Parathyroid adenoma (tissue), 2 donors: ENCODE measurements around the gene CLIP2.

Source experiments
- H2AFZ ChIP-seq: fragments of 300-600 bp; sonication (generic); one replicate; pipeline ENCODE4 v1.7.0; 2017; ENCODE audit warnings: antibody characterized with exemption, mild to moderate bottlenecking
- H3K27ac ChIP-seq: fragments of 300-600 bp; sonication (generic); one replicate; pipeline ENCODE4 v1.7.0; 2017
- H3K27me3 ChIP-seq: fragments of 300-600 bp; sonication (generic); one replicate; pipeline ENCODE4 v1.7.0; 2017; ENCODE audit warnings: low read length; ENCODE audit not compliant: control insufficient read depth, insufficient read depth
- H3K36me3 ChIP-seq: fragments of 300-600 bp; sonication (generic); one replicate; pipeline ENCODE4 v1.7.0; 2017; ENCODE audit warnings: low read length; ENCODE audit not compliant: control insufficient read depth, insufficient read depth
- H3K4me1 ChIP-seq: fragments of 300-600 bp; sonication (generic); one replicate; pipeline ENCODE4 v1.7.0; 2017; ENCODE audit warnings: control low read depth
- H3K4me2 ChIP-seq: fragments of 300-600 bp; sonication (generic); one replicate; pipeline ENCODE4 v1.7.0; 2017; ENCODE audit warnings: low read length
- H3K4me3 ChIP-seq: fragments of 300-600 bp; sonication (generic); one replicate; pipeline ENCODE4 v1.7.0; 2017; ENCODE audit warnings: low read depth, low read length
- H3K79me2 ChIP-seq: fragments of 300-600 bp; sonication (generic); one replicate; pipeline ENCODE4 v1.7.0; 2017; ENCODE audit warnings: control low read depth
- H3K9ac ChIP-seq: fragments of 300-600 bp; sonication (generic); one replicate; pipeline ENCODE4 v1.7.0; 2017; ENCODE audit warnings: mild to moderate bottlenecking
- H3K9me3 ChIP-seq: fragments of 300-600 bp; sonication (generic); one replicate; pipeline ENCODE4 v1.7.0; 2017; ENCODE audit warnings: low read length; ENCODE audit not compliant: control insufficient read depth
- CTCF ChIP-seq: fragments of 300-600 bp; sonication (generic); IDR thresholded peaks from one replicate; pipeline ENCODE4 v1.7.0; 2017; ENCODE audit warnings: antibody characterized with exemption, mild to moderate bottlenecking
- donor health status: primary hyperparathyroidism.

CLIP2 gene

DNA sequence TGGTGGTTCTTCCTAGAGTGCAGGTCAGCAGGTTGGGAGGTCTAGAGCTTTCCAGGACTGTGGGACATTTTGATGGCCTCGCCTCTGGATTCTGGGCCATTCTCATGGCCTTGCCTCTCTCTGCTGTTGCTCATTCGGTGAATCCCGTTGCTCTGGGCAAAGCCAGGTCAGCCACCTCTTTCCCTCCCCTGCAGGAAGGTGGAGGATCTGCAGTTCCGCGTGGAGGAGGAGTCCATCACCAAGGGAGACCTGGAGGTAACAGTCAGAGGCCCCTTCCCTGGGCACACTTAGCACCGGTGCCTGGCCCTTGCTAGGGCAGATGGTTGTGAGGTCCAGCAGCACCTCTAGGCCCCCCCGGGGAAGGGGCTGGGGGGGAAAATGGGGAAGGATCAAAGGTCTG, 74.9 kb downstream of the CLIP2 start:
- H3K9me3 ChIP-seq = no peaks in the 10 kb centered on the region
- H3K27me3 ChIP-seq = no peaks in the 10 kb centered on the region
- no peak overlapping the region for H2AFZ ChIP-seq
- H3K36me3 ChIP-seq = no peaks in the 10 kb centered on the region
- no peaks in the 10 kb centered on the region for H3K4me1 ChIP-seq
- no peak overlapping the region for H3K9ac ChIP-seq
- TF ChIP-seq CTCF = no peak
- H3K27ac ChIP-seq = no peak overlapping the region
- H3K4me3 ChIP-seq = no peak overlapping the region
- no peak overlapping the region for H3K4me2 ChIP-seq
- no peaks in the 10 kb centered on the region for H3K79me2 ChIP-seq

GRCh38 chr7:74365322-74366022, 76.3 kb downstream of the CLIP2 start:
- no peak for TF ChIP-seq CTCF
- H3K4me3 ChIP-seq = no peak overlapping the region
- no peaks in the 10 kb centered on the region for H3K36me3 ChIP-seq
- no peaks in the 10 kb centered on the region for H3K9me3 ChIP-seq
- no peak overlapping the region for H3K4me2 ChIP-seq
- no peak overlapping the region for H3K9ac ChIP-seq
- no peaks in the 10 kb centered on the region for H3K79me2 ChIP-seq
- no peak overlapping the region for H3K27ac ChIP-seq
- no peaks in the 10 kb centered on the region for H3K4me1 ChIP-seq
- H3K27me3 ChIP-seq = no peaks in the 10 kb centered on the region
- peak overlapping the region; percentile 61 for H2AFZ ChIP-seq

GRCh38 chr7:74371381-74372341, 82.5 kb downstream of the CLIP2 start:
- Histone ChIP-seq H3K4me1 (peaks cover 7% of the 10 kb centered on the region), H3K27ac (no peak overlapping the region), H3K79me2 (no peaks in the 10 kb centered on the region), H3K9me3 (no peaks in the 10 kb centered on the region), H3K27me3 (no peaks in the 10 kb centered on the region), H3K4me3 (peak overlapping the region; percentile 13), H2AFZ (peak overlapping the region; percentile 61), H3K4me2 (peak overlapping the region; percentile 65), H3K9ac (no peak overlapping the region), H3K36me3 (no peaks in the 10 kb centered on the region)
- no peak for TF ChIP-seq CTCF

DNA sequence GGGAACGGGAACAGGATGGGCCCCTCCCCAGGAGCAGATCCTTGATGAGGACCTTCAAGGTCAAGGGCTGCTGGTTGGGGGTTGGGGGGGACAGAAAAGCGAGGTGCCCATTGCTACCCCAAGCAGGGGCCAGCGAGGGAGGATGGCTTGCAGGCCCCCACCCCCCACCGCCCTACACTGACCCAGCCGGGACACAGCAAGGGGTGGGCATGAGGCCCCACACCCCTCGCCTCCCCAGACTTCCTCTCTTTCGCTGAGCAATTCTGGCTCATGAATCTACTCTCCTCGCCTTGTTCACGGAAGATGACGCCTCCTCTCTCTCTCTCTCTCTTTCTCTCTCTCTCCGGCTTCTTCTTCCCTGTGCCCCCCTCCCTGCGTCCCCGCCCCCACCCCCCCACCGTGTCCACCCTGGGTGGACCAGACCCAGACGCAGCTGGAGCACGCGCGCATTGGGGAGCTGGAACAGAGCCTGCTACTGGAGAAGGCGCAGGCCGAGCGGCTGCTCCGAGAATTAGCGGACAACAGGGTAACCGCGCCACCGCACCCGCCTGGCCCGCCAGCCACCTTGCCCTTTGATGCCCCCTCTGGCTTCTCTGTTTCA, 83.4 kb downstream of the CLIP2 start:
- Histone ChIP-seq H3K27me3 (no peaks in the 10 kb centered on the region), H2AFZ (no peak overlapping the region), H3K79me2 (no peaks in the 10 kb centered on the region), H3K36me3 (no peaks in the 10 kb centered on the region), H3K27ac (peak overlapping the region; percentile 39), H3K4me3 (no peak overlapping the region), H3K9me3 (no peaks in the 10 kb centered on the region), H3K9ac (no peak overlapping the region), H3K4me1 (peaks cover 7% of the 10 kb centered on the region), H3K4me2 (no peak overlapping the region)
- no peak for TF ChIP-seq CTCF
